ENCODE measurements around the gene EIF1AD.
"Not testable (repeated sequence)": the region's sequence is repeated elsewhere in the genome, so short reads cannot be mapped to it uniquely, and the experiment has no call there.

The EIF1AD gene

DNA sequence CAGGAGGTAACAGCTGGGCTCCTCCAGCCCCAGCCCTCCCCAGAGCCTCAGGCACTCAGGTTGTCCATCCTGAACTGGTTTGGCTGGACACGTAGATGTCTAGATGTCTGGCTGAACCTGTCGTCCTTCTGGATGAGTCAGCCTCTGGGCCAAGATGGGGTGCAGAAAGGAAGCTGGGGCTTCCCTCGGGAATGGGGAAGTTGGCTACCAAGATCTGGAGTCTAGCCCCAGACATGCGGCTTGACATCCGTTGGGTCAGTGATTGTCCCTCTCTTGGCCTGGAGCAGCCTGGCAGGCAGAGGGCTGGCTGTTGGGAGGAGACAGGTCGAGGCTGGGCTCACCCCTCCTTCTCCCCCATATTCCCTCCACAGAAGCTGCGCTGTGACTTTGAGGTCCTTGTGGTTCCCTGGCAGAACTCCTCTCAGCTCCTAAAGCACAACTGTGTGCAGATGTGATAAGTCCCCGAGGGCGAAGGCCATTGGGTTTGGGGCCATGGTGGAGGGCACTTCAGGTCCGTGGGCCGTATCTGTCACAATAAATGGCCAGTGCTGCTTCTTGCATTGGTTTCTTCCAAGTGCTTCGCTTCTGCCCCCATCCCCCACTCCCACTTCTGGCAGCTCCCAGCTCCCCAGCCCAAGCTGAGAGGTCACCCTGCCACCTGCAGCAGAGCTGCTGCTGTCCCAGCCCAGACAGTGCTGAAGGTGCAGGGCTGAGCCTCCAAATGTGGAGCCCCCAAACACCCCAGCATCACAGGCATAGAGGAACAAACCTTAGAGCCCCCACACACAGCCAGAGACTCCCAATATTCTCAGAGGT lies 11.2 kb upstream of the EIF1AD start:
- Histone ChIP-seq H3K27ac (ENCODE audit: low read depth in 2 of 2, low read length in 2 of 2) (no peak overlapping the region), H3K27me3 (ENCODE audit: control insufficient read depth in 2 of 2, insufficient read depth in 2 of 2, low read length in 2 of 2) (peaks cover 15 to 17% of the 10 kb centered on the region in 2 donors), H3K36me3 (ENCODE audit: control insufficient read depth in 2 of 2, insufficient read depth in 2 of 2, low read length in 2 of 2) (no peaks in the 10 kb centered on the region), H3K4me3 (ENCODE audit: low read length in 2 of 2) (no peak overlapping the region), H3K9ac (ENCODE audit: low read depth in 1 of 2, low read length in 2 of 2) (no peak overlapping the region), H3K4me1 (ENCODE audit: control insufficient read depth in 2 of 2, insufficient read depth in 2 of 2, low read length in 2 of 2) (peaks cover 0 to 2% of the 10 kb centered on the region in 2 donors), H3K9me3 (ENCODE audit: control insufficient read depth in 2 of 2, low read length in 2 of 2) (no peaks in the 10 kb centered on the region)

DNA sequence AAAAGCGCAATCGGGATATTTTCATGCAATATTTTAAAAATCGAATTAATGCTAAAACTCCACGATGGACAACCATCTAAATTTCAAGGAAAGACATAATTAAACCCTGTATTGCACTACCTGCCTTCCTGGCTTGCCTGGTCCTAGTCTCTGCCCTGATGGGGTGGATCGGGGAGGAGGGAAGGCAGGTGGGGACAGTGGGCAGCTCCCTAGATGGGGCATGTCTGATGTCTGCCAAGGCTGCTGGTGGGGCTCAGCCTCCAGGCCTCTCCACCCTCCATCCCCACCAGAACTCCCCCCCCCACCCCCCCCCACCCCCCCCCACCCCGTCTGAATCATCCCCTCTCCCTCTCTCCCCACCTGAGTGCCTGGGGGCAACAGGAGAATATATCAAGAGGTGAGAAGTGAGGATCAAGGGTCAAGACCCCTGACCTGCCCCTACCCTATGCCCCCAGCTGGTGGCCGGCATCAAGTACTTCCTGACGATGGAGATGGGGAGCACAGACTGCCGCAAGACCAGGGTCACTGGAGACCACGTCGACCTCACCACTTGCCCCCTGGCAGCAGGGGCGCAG lies 10.5 kb upstream of the EIF1AD start:
- H3K27ac ChIP-seq (ENCODE audit: low read depth in 2 of 2, low read length in 2 of 2): no peak overlapping the region
- H3K9me3 ChIP-seq (ENCODE audit: control insufficient read depth in 2 of 2, low read length in 2 of 2): no peaks in the 10 kb centered on the region
- H3K4me1 ChIP-seq (ENCODE audit: control insufficient read depth in 2 of 2, insufficient read depth in 2 of 2, low read length in 2 of 2): peaks cover 0 to 2% of the 10 kb centered on the region in 2 donors
- H3K9ac ChIP-seq (ENCODE audit: low read depth in 1 of 2, low read length in 2 of 2): no peak overlapping the region
- H3K36me3 ChIP-seq (ENCODE audit: control insufficient read depth in 2 of 2, insufficient read depth in 2 of 2, low read length in 2 of 2): no peaks in the 10 kb centered on the region
- peaks cover 15 to 17% of the 10 kb centered on the region in 2 donors for H3K27me3 ChIP-seq (ENCODE audit: control insufficient read depth in 2 of 2, insufficient read depth in 2 of 2, low read length in 2 of 2)
- H3K4me3 ChIP-seq (ENCODE audit: low read length in 2 of 2): no peak overlapping the region

DNA sequence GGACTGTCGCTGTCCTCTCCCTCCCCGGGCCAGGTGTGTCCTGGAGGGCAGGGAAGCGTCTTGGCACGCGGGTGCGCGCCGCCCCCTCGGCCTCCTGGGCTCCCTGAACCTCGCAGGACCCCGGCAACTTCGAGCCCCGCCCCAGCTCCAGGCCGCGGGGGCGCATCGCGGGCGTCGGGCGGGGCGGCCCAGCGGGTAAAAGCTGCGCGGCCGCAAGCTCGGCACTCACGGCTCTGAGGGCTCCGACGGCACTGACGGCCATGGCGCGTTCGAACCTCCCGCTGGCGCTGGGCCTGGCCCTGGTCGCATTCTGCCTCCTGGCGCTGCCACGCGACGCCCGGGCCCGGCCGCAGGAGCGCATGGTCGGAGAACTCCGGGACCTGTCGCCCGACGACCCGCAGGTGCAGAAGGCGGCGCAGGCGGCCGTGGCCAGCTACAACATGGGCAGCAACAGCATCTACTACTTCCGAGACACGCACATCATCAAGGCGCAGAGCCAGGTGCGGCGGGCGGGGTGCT lies 9.9 kb upstream of the EIF1AD start, which contains the start of gene CST6:
Gene CST6 (plus strand): TSS at position 224 of the 519 bp plus-strand sequence. CDS start 37 bp downstream, at position 261.
- H3K4me3 ChIP-seq (ENCODE audit: low read length in 2 of 2): no peak within 1 kb of the TSS
- peaks cover 0 to 2% of the 10 kb centered on the region in 2 donors for H3K4me1 ChIP-seq (ENCODE audit: control insufficient read depth in 2 of 2, insufficient read depth in 2 of 2, low read length in 2 of 2)
- no peak within 1 kb of the TSS for H3K27ac ChIP-seq (ENCODE audit: low read depth in 2 of 2, low read length in 2 of 2)
- H3K9me3 ChIP-seq (ENCODE audit: control insufficient read depth in 2 of 2, low read length in 2 of 2): no peaks in the 10 kb centered on the region
- no peaks in the 10 kb centered on the region for H3K36me3 ChIP-seq (ENCODE audit: control insufficient read depth in 2 of 2, insufficient read depth in 2 of 2, low read length in 2 of 2)
- peaks cover 15 to 17% of the 10 kb centered on the region in 2 donors for H3K27me3 ChIP-seq (ENCODE audit: control insufficient read depth in 2 of 2, insufficient read depth in 2 of 2, low read length in 2 of 2)
- no peak within 1 kb of the TSS for H3K9ac ChIP-seq (ENCODE audit: low read depth in 1 of 2, low read length in 2 of 2)

- no peak overlapping the region for H3K27ac ChIP-seq (ENCODE audit: low read depth in 2 of 2, low read length in 2 of 2)
- H3K27me3 ChIP-seq (ENCODE audit: control insufficient read depth in 2 of 2, insufficient read depth in 2 of 2, low read length in 2 of 2): peaks cover 15 to 17% of the 10 kb centered on the region in 2 donors
- no peaks in the 10 kb centered on the region for H3K36me3 ChIP-seq (ENCODE audit: control insufficient read depth in 2 of 2, insufficient read depth in 2 of 2, low read length in 2 of 2)
- no peaks in the 10 kb centered on the region for H3K9me3 ChIP-seq (ENCODE audit: control insufficient read depth in 2 of 2, low read length in 2 of 2)
- peaks cover 0 to 2% of the 10 kb centered on the region in 2 donors for H3K4me1 ChIP-seq (ENCODE audit: control insufficient read depth in 2 of 2, insufficient read depth in 2 of 2, low read length in 2 of 2)
- H3K9ac ChIP-seq (ENCODE audit: low read depth in 1 of 2, low read length in 2 of 2): no peak overlapping the region
- H3K4me3 ChIP-seq (ENCODE audit: low read length in 2 of 2): no peak overlapping the region
Measured at GRCh38 chr11:66011239-66011784, 9.4 kb upstream of the EIF1AD start.

GRCh38 chr11:66010036-66010435 lies 8.1 kb upstream of the EIF1AD start:
- H3K4me3 ChIP-seq (ENCODE audit: low read length in 2 of 2); H3K9me3 ChIP-seq (ENCODE audit: control insufficient read depth in 2 of 2, low read length in 2 of 2); H3K36me3 ChIP-seq (ENCODE audit: control insufficient read depth in 2 of 2, insufficient read depth in 2 of 2, low read length in 2 of 2); H3K27ac ChIP-seq (ENCODE audit: low read depth in 2 of 2, low read length in 2 of 2); H3K4me1 ChIP-seq (ENCODE audit: control insufficient read depth in 2 of 2, insufficient read depth in 2 of 2, low read length in 2 of 2); H3K9ac ChIP-seq (ENCODE audit: low read depth in 1 of 2, low read length in 2 of 2): not testable (repeated sequence)
- peaks cover 15 to 17% of the 10 kb centered on the region in 2 donors for H3K27me3 ChIP-seq (ENCODE audit: control insufficient read depth in 2 of 2, insufficient read depth in 2 of 2, low read length in 2 of 2)

DNA sequence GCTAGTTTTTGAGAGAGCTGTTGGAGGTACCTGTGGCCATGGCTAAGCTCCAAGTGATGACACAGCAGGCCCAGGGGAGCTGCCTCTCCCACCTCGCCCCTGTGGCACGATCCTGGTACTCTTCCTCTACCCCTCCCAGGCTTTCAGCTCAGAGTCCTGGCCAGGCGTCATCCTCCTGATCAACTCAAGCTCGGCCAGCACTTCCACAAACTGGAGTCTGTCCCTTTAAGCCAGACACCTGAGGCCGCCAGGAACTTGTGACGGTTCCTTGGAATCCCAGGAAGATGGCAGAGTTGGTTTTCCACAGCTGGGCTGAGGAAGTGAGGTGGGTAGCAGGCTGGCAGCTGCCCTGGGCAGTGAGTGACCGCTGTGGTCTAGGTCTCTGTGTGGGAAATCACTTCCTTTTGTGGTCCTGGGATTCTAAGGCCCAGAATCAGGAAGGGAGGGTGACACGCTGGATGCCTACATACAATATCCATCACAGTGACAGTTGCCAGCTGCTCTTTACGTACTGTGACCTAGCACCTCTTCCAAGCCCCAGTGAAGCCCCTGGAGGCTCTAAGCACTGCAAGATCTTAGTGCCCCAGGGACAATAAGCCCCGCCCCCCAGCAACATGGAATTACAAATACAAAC lies 6.6 kb upstream of the EIF1AD start:
- H3K4me1 ChIP-seq (ENCODE audit: control insufficient read depth in 2 of 2, insufficient read depth in 2 of 2, low read length in 2 of 2): peaks cover under 1 to 2% of the 10 kb centered on the region in 2 donors
- no peak overlapping the region for H3K4me3 ChIP-seq (ENCODE audit: low read length in 2 of 2)
- no peak overlapping the region for H3K9ac ChIP-seq (ENCODE audit: low read depth in 1 of 2, low read length in 2 of 2)
- no peaks in the 10 kb centered on the region for H3K9me3 ChIP-seq (ENCODE audit: control insufficient read depth in 2 of 2, low read length in 2 of 2)
- H3K27ac ChIP-seq (ENCODE audit: low read depth in 2 of 2, low read length in 2 of 2): no peak overlapping the region
- peaks cover 7 to 12% of the 10 kb centered on the region in 2 donors for H3K36me3 ChIP-seq (ENCODE audit: control insufficient read depth in 2 of 2, insufficient read depth in 2 of 2, low read length in 2 of 2)
- H3K27me3 ChIP-seq (ENCODE audit: control insufficient read depth in 2 of 2, insufficient read depth in 2 of 2, low read length in 2 of 2): peaks cover 15 to 17% of the 10 kb centered on the region in 2 donors

DNA sequence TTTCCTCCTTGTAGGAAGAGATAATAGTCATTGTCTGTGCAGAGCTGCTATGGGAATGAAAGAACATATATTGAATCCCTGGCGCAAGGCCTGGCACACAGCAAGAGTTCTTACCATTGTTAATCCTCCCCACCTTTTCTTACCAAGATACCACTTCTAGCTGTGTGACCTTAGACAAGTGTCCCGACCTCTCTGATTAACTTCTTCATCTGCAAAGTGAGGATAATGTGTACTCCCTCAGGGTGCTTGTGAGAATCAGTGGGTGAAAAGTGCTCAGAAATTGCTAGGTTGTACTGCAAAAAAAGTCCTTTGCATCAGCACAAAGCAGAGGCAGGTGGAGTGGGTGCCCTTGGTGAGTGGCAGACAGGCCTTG lies 6.1 kb upstream of the EIF1AD start:
- Histone ChIP-seq H3K4me3 (ENCODE audit: low read length in 2 of 2) (no peak overlapping the region), H3K9ac (ENCODE audit: low read depth in 1 of 2, low read length in 2 of 2) (no peak overlapping the region), H3K4me1 (ENCODE audit: control insufficient read depth in 2 of 2, insufficient read depth in 2 of 2, low read length in 2 of 2) (peaks cover 5 to 7% of the 10 kb centered on the region in 2 donors), H3K27me3 (ENCODE audit: control insufficient read depth in 2 of 2, insufficient read depth in 2 of 2, low read length in 2 of 2) (peaks cover 11 to 13% of the 10 kb centered on the region in 2 donors), H3K36me3 (ENCODE audit: control insufficient read depth in 2 of 2, insufficient read depth in 2 of 2, low read length in 2 of 2) (peaks cover 7 to 14% of the 10 kb centered on the region in 2 donors), H3K27ac (ENCODE audit: low read depth in 2 of 2, low read length in 2 of 2) (no peak overlapping the region), H3K9me3 (ENCODE audit: control insufficient read depth in 2 of 2, low read length in 2 of 2) (no peaks in the 10 kb centered on the region)

DNA sequence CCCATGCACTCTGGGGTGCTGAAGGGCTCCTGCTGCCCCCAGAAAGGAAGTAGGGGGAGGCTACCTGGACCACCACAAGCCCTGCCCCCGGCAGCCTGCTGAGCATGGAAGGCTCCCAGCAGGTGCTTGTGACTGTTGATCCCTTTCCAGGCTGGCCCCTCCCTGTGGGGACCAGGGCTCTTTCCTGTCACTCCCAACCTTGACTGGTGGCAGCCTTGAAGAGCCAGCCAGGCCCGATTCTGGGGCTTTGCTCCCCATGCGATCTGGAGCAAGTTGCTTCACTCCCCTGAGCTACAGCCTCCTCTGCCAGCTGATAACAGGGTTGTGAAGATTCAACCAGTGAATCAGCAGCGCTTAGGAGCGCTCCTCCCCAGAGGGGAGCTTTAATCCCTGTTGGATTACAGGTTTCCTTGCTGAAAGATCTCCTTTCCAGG lies 5.3 kb upstream of the EIF1AD start:
- Histone ChIP-seq H3K36me3 (ENCODE audit: control insufficient read depth in 2 of 2, insufficient read depth in 2 of 2, low read length in 2 of 2) (peaks cover 7 to 14% of the 10 kb centered on the region in 2 donors), H3K9me3 (ENCODE audit: control insufficient read depth in 2 of 2, low read length in 2 of 2) (no peaks in the 10 kb centered on the region), H3K4me3 (ENCODE audit: low read length in 2 of 2) (no peak overlapping the region), H3K9ac (ENCODE audit: low read depth in 1 of 2, low read length in 2 of 2) (no peak overlapping the region), H3K27ac (ENCODE audit: low read depth in 2 of 2, low read length in 2 of 2) (no peak overlapping the region), H3K4me1 (ENCODE audit: control insufficient read depth in 2 of 2, insufficient read depth in 2 of 2, low read length in 2 of 2) (peaks cover 8 to 10% of the 10 kb centered on the region in 2 donors), H3K27me3 (ENCODE audit: control insufficient read depth in 2 of 2, insufficient read depth in 2 of 2, low read length in 2 of 2) (peaks cover 6 to 7% of the 10 kb centered on the region in 2 donors)

DNA sequence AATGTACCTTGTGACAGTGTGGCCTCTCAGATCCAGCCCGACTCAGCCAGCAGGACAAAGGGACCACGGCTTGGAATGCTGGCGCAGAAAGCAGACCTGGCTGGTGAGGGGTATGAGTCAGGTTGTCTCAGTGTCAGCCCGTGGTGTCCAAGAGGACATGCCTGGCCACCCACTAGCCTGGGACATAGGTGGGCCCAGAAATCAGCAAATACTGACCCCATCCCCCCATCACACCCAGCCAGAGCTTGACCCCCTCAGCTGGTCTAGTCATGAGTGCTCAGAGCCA lies 4.9 kb upstream of the EIF1AD start:
- peaks cover 7 to 14% of the 10 kb centered on the region in 2 donors for H3K36me3 ChIP-seq (ENCODE audit: control insufficient read depth in 2 of 2, insufficient read depth in 2 of 2, low read length in 2 of 2)
- H3K27ac ChIP-seq (ENCODE audit: low read depth in 2 of 2, low read length in 2 of 2): no peak overlapping the region
- H3K4me1 ChIP-seq (ENCODE audit: control insufficient read depth in 2 of 2, insufficient read depth in 2 of 2, low read length in 2 of 2): peaks cover 8 to 11% of the 10 kb centered on the region in 2 donors
- H3K9ac ChIP-seq (ENCODE audit: low read depth in 1 of 2, low read length in 2 of 2): no peak overlapping the region
- peaks cover 6% of the 10 kb centered on the region in 2 donors for H3K27me3 ChIP-seq (ENCODE audit: control insufficient read depth in 2 of 2, insufficient read depth in 2 of 2, low read length in 2 of 2)
- H3K4me3 ChIP-seq (ENCODE audit: low read length in 2 of 2): no peak overlapping the region
- H3K9me3 ChIP-seq (ENCODE audit: control insufficient read depth in 2 of 2, low read length in 2 of 2): no peaks in the 10 kb centered on the region
